K562 (cell line): ENCODE results near the gene KLHL18. TPM values are rescaled to one million over a fixed set of nuclear protein-coding genes. Genes with fewer than 3 reads are reported as not detected.

Experiments used
- DMBX1 ChIP-seq: fragments of 250-450 bp; sonication (Bioruptor Pico); IDR thresholded peaks from 2 replicates; pipeline ENCODE4 v1.8.0; 2022; ENCODE audit warnings: inconsistent platforms, mild to moderate bottlenecking, moderate library complexity, borderline replicate concordance
- HBP1 ChIP-seq: fragments of 450-650 bp; formaldehyde crosslinking; IDR thresholded peaks from 2 replicates; pipeline ENCODE4 v1.4.0; 2022; ENCODE audit warnings: missing genetic modification characterization
- NR2C1 ChIP-seq, 2 experiments: fragments of 450-650 bp; IDR thresholded peaks; 2 replicates each; pipeline ENCODE4 v1.6.1; 2017; ENCODE audit warnings: mild to moderate bottlenecking in 2 of 2, antibody characterized with exemption in 1 of 2, inconsistent platforms in 1 of 2, missing compliant biosample characterization in 1 of 2, missing genetic modification characterization in 1 of 2
- PRPF4 ChIP-seq: fragments of 200-400 bp; formaldehyde crosslinking; IDR thresholded peaks from one replicate; pipeline ENCODE4 v1.6.1; 2017; ENCODE audit warnings: low read length, low read depth, mild to moderate bottlenecking; ENCODE audit not compliant: insufficient read depth, poor library complexity, severe bottlenecking
- RREB1 ChIP-seq: fragments of 250-450 bp; sonication (Bioruptor Pico); IDR thresholded peaks from 2 replicates; pipeline ENCODE4 v1.4.0; 2020
- SAFB2 ChIP-seq: fragments of 200-400 bp; formaldehyde crosslinking; IDR thresholded peaks from 2 replicates; pipeline ENCODE4 v1.6.1; 2018; ENCODE audit warnings: borderline replicate concordance, low read length, low read depth, moderate library complexity; ENCODE audit not compliant: severe bottlenecking
- SIRT6 ChIP-seq: IDR thresholded peaks from one replicate; pipeline ENCODE4 v1.6.1; 2012; ENCODE audit warnings: low read depth, mild to moderate bottlenecking, control low read depth, inconsistent platforms, low read length, moderate library complexity
- TFAP4 ChIP-seq: sonication (generic); formaldehyde crosslinking; IDR thresholded peaks from 2 replicates; pipeline ENCODE4 v1.8.0; 2022; ENCODE audit warnings: missing genetic modification reagents, mild to moderate bottlenecking, moderate library complexity, borderline replicate concordance
- WHSC1 ChIP-seq: IDR thresholded peaks from one replicate; pipeline ENCODE4 v1.6.1; 2012; ENCODE audit warnings: low read length, control low read depth, inconsistent platforms
- ZFP36 ChIP-seq: fragments of 150-350 bp; IDR thresholded peaks from 2 replicates; pipeline ENCODE4 v1.6.1; 2018; ENCODE audit warnings: low read length, low read depth; ENCODE audit not compliant: partially characterized antibody
- ZNF274 ChIP-seq: IDR thresholded peaks from 2 replicates; pipeline ENCODE4 v1.6.1; 2011; ENCODE audit warnings: low read depth, mild to moderate bottlenecking, low read length, moderate library complexity, borderline replicate concordance
- ZNF277 ChIP-seq: fragments of 250-450 bp; sonication (Bioruptor Pico); IDR thresholded peaks from 2 replicates; pipeline ENCODE4 v1.8.0; 2022; ENCODE audit warnings: inconsistent platforms, mild to moderate bottlenecking, moderate library complexity, borderline replicate concordance
- ZNF324 ChIP-seq: fragments of 250-450 bp; sonication (Bioruptor Pico); IDR thresholded peaks from 2 replicates; pipeline ENCODE4 v1.4.0; 2020; ENCODE audit warnings: mild to moderate bottlenecking
- ZNF449 ChIP-seq: fragments of 250-450 bp; sonication (Bioruptor Pico); IDR thresholded peaks from 2 replicates; pipeline ENCODE4 v1.8.0; 2022; ENCODE audit warnings: moderate library complexity, mild to moderate bottlenecking, inconsistent platforms
- ZNF583 ChIP-seq: fragments of 250-450 bp; sonication (Bioruptor Pico); IDR thresholded peaks from 2 replicates; pipeline ENCODE4 v1.4.0; 2020
- ZSCAN32 ChIP-seq: fragments of 450-650 bp; formaldehyde crosslinking; IDR thresholded peaks from 2 replicates; pipeline ENCODE4 v1.4.0; 2020; ENCODE audit warnings: mild to moderate bottlenecking, moderate library complexity
- polyA plus RNA-seq, 8 experiments: library from polyadenylated mRNA; depleted of rRNA in 4 of 8; stranded (reverse) in 5 of 8; unstranded in 3 of 8; fragments of >200 nt; fragmentation: Nextera tagmentation in 2 of 8; fragmentation: Illumina TruSeq in 1 of 8; extraction: Ambion mirVana in 2 of 8; extraction: Trizol in 1 of 8; gene quantifications; 2 replicates each; pipeline versions ENCODE4 v1.2.1 to v1.2.3, GENCODE V29; 2011 to 2014; ENCODE audit warnings: inconsistent platforms in 1 of 8, missing spikeins in 1 of 8
- total RNA-seq, 7 experiments: library from RNA; depleted of rRNA in 6 of 7; stranded (reverse); fragments of >200 nt in 6 of 7; fragmentation: Illumina TruSeq in 2 of 7; extraction: Trizol in 2 of 7; gene quantifications; 2 replicates each; pipeline versions ENCODE4 v1.2.1 to v1.2.3, GENCODE V29; 2011 to 2021; ENCODE audit warnings: low replicate concordance in 1 of 7

The KLHL18 gene
- total and polyA plus RNA-seq, 9 of the 15 experiments (the other 6 are each of a cell fraction or from before 2014, with no cell fraction given), result 26.7 to 97.5 (median 48.7) TPM

GRCh38 chr3:47315069-47315647 is 32.4 kb downstream of the KLHL18 start (continued):
- TF ChIP-seq SAFB2, result no peak
- peak; percentile 85; the same call in 1 of the 2 replicates for TF ChIP-seq ZNF583
- TF ChIP-seq ZNF274, result no peak; the same call in 1 of the 2 replicates
- TF ChIP-seq NR2C1 (IDR thresholded peaks at IDR 0.05), result no peak
- TF ChIP-seq NR2C1 (tag; IDR thresholded peaks at IDR 0.05), result no peak
- TF ChIP-seq WHSC1, result no peak
- no peak for TF ChIP-seq PRPF4
- TF ChIP-seq RREB1, result no peak
- no peak for TF ChIP-seq TFAP4 (CRISPR knock-in tag)
- TF ChIP-seq ZNF277, result no peak
- no peak for TF ChIP-seq HBP1
- peak; percentile 63; the same call in 1 of the 2 replicates for TF ChIP-seq ZNF449 (CRISPR knock-in tag)
- TF ChIP-seq SIRT6, result no peak
- no peak for TF ChIP-seq ZSCAN32 (CRISPR knock-in tag)
- peak; percentile 89 for TF ChIP-seq DMBX1 (CRISPR knock-in tag)
- TF ChIP-seq ZFP36, result no peak
- no peak for TF ChIP-seq ZNF324 (CRISPR knock-in tag)
